Measurements from ENCODE around the gene PQBP1.

Gene PQBP1

GRCh38 chrX:48935301-48935670 lies 37.6 kb downstream of the PQBP1 start:
- Histone ChIP-seq H3K9me3 (ENCODE audit: control insufficient read depth, low read length) (no peaks in the 10 kb centered on the region), H3K4me1 (ENCODE audit: control insufficient read depth, insufficient read depth, low read length) (peaks cover 9% of the 10 kb centered on the region), H3K36me3 (ENCODE audit: control insufficient read depth, insufficient read depth, low read length) (no peaks in the 10 kb centered on the region), H3K4me3 (ENCODE audit: low read length) (no peak overlapping the region), H3K9ac (ENCODE audit: low read length) (no peak overlapping the region), H3K27me3 (ENCODE audit: control insufficient read depth, insufficient read depth, low read length) (no peaks in the 10 kb centered on the region)

GRCh38 chrX:48936429-48937053 lies 38.8 kb downstream of the PQBP1 start:
- no peak overlapping the region for H3K4me3 ChIP-seq (ENCODE audit: low read length)
- no peaks in the 10 kb centered on the region for H3K36me3 ChIP-seq (ENCODE audit: control insufficient read depth, insufficient read depth, low read length)
- no peaks in the 10 kb centered on the region for H3K27me3 ChIP-seq (ENCODE audit: control insufficient read depth, insufficient read depth, low read length)
- H3K4me1 ChIP-seq (ENCODE audit: control insufficient read depth, insufficient read depth, low read length), result peaks cover 10% of the 10 kb centered on the region
- H3K9me3 ChIP-seq (ENCODE audit: control insufficient read depth, low read length), result no peaks in the 10 kb centered on the region
- H3K9ac ChIP-seq (ENCODE audit: low read length), result no peak overlapping the region

- no peak overlapping the region for H3K4me3 ChIP-seq (ENCODE audit: low read length)
- no peaks in the 10 kb centered on the region for H3K36me3 ChIP-seq (ENCODE audit: control insufficient read depth, insufficient read depth, low read length)
- peaks cover 16% of the 10 kb centered on the region for H3K4me1 ChIP-seq (ENCODE audit: control insufficient read depth, insufficient read depth, low read length)
- no peaks in the 10 kb centered on the region for H3K9me3 ChIP-seq (ENCODE audit: control insufficient read depth, low read length)
- peak overlapping the region; percentile 8 for H3K9ac ChIP-seq (ENCODE audit: low read length)
- H3K27me3 ChIP-seq (ENCODE audit: control insufficient read depth, insufficient read depth, low read length), result no peaks in the 10 kb centered on the region
These were observed 39.6 kb downstream of the PQBP1 start for GRCh38 chrX:48937054-48937907.

- Histone ChIP-seq H3K27me3 (ENCODE audit: control insufficient read depth, insufficient read depth, low read length) (no peaks in the 10 kb centered on the region), H3K4me1 (ENCODE audit: control insufficient read depth, insufficient read depth, low read length) (peaks cover 22% of the 10 kb centered on the region), H3K4me3 (ENCODE audit: low read length) (no peak overlapping the region), H3K36me3 (ENCODE audit: control insufficient read depth, insufficient read depth, low read length) (no peaks in the 10 kb centered on the region), H3K9ac (ENCODE audit: low read length) (no peak overlapping the region), H3K9me3 (ENCODE audit: control insufficient read depth, low read length) (no peaks in the 10 kb centered on the region)
These were observed 41.1 kb downstream of the PQBP1 start for GRCh38 chrX:48938721-48939425.

GRCh38 chrX:48939524-48940228 lies 41.9 kb downstream of the PQBP1 start:
- Histone ChIP-seq H3K36me3 (ENCODE audit: control insufficient read depth, insufficient read depth, low read length) (no peaks in the 10 kb centered on the region), H3K4me3 (ENCODE audit: low read length) (no peak overlapping the region), H3K9me3 (ENCODE audit: control insufficient read depth, low read length) (no peaks in the 10 kb centered on the region), H3K4me1 (ENCODE audit: control insufficient read depth, insufficient read depth, low read length) (peaks cover 22% of the 10 kb centered on the region), H3K27me3 (ENCODE audit: control insufficient read depth, insufficient read depth, low read length) (no peaks in the 10 kb centered on the region), H3K9ac (ENCODE audit: low read length) (no peak overlapping the region)

GRCh38 chrX:48940404-48940955 lies 42.8 kb downstream of the PQBP1 start:
- Histone ChIP-seq H3K4me1 (ENCODE audit: control insufficient read depth, insufficient read depth, low read length) (peaks cover 22% of the 10 kb centered on the region), H3K36me3 (ENCODE audit: control insufficient read depth, insufficient read depth, low read length) (no peaks in the 10 kb centered on the region)

GRCh38 chrX:48942895-48943294 lies 45.2 kb downstream of the PQBP1 start:
- Histone ChIP-seq H3K36me3 (ENCODE audit: control insufficient read depth, insufficient read depth, low read length) (no peaks in the 10 kb centered on the region), H3K9ac (ENCODE audit: low read length) (no peak overlapping the region), H3K9me3 (ENCODE audit: control insufficient read depth, low read length) (no peaks in the 10 kb centered on the region), H3K4me3 (ENCODE audit: low read length) (no peak overlapping the region), H3K27me3 (ENCODE audit: control insufficient read depth, insufficient read depth, low read length) (no peaks in the 10 kb centered on the region), H3K4me1 (ENCODE audit: control insufficient read depth, insufficient read depth, low read length) (peaks cover 17% of the 10 kb centered on the region)

More at GRCh38 chrX:48940404-48940955, 42.8 kb downstream of the PQBP1 start:
- no peaks in the 10 kb centered on the region for H3K27me3 ChIP-seq (ENCODE audit: control insufficient read depth, insufficient read depth, low read length)
- H3K9me3 ChIP-seq (ENCODE audit: control insufficient read depth, low read length), result no peaks in the 10 kb centered on the region
- H3K4me3 ChIP-seq (ENCODE audit: low read length), result no peak overlapping the region
- no peak overlapping the region for H3K9ac ChIP-seq (ENCODE audit: low read length)

GRCh38 chrX:48945517-48946348 lies 48.0 kb downstream of the PQBP1 start:
- H3K27me3 ChIP-seq (ENCODE audit: control insufficient read depth, insufficient read depth, low read length), result no peaks in the 10 kb centered on the region
- H3K4me3 ChIP-seq (ENCODE audit: low read length), result no peak overlapping the region
- no peaks in the 10 kb centered on the region for H3K9me3 ChIP-seq (ENCODE audit: control insufficient read depth, low read length)
- peaks cover 17% of the 10 kb centered on the region for H3K4me1 ChIP-seq (ENCODE audit: control insufficient read depth, insufficient read depth, low read length)
- H3K9ac ChIP-seq (ENCODE audit: low read length), result no peak overlapping the region
- no peaks in the 10 kb centered on the region for H3K36me3 ChIP-seq (ENCODE audit: control insufficient read depth, insufficient read depth, low read length)

GRCh38 chrX:48948589-48948988 lies 50.9 kb downstream of the PQBP1 start:
- Histone ChIP-seq H3K9me3 (ENCODE audit: control insufficient read depth, low read length) (no peaks in the 10 kb centered on the region), H3K9ac (ENCODE audit: low read length) (no peak overlapping the region), H3K4me3 (ENCODE audit: low read length) (no peak overlapping the region), H3K27me3 (ENCODE audit: control insufficient read depth, insufficient read depth, low read length) (no peaks in the 10 kb centered on the region), H3K4me1 (ENCODE audit: control insufficient read depth, insufficient read depth, low read length) (peaks cover 7% of the 10 kb centered on the region), H3K36me3 (ENCODE audit: control insufficient read depth, insufficient read depth, low read length) (no peaks in the 10 kb centered on the region)
